GM13977 (cell line): ENCODE data around the gene AGAP1.

Source experiments
- DNase-seq: peaks from one replicate; pipeline ENCODE4 v3.0.0; 2012; ENCODE audit warnings: low spot score
- CTCF ChIP-seq: IDR thresholded peaks from 2 replicates; pipeline ENCODE4 v1.5.1; 2012; ENCODE audit warnings: mild to moderate bottlenecking, control low read depth; ENCODE audit not compliant: insufficient read depth; ENCODE audit errors: extremely low read depth, missing control alignments
- in situ Hi-C: fragments of 300-500 bp; cut with MboI; formaldehyde crosslinking; loops from one replicate; pipeline ENCODE4 v1.12.0; 2022; ENCODE audit warnings: low sequenced_read_pairs, low pct_unique_long_range_greater_than_20kb, mixed read lengths, inconsistent platforms; ENCODE audit not compliant: unreplicated experiment

The AGAP1 gene

DNA sequence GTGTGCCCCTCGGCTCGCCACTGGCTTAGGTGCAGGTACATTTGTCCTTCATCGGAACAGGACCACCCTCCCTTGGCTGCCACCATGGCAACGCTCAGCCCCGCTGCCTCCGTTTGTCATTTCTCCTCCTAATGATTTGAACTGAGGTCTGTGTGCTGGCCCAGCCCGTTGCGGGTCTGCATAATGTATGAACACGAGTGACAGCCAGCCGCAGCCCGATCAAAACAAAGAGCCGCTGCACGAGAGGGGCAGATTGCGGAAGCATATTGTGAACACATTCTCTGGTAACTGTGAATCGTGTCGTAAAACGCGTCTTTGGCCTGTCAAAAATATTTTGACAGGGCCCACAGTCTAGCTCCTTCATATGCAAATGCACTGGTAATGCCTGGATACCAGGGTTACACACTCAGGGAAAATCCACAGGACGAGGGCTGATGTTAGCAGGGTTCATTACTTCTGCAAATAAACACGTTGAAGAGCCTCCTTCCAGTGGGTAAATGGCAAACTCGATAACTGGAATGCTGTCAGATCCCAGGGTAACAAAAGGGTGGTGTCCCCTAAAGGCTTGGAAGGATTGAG lies 137.0 kb downstream of the AGAP1 start:
- in situ Hi-C loops, result no loop called here
- DNase-seq, result no peak
- TF ChIP-seq CTCF, result no peak

DNA sequence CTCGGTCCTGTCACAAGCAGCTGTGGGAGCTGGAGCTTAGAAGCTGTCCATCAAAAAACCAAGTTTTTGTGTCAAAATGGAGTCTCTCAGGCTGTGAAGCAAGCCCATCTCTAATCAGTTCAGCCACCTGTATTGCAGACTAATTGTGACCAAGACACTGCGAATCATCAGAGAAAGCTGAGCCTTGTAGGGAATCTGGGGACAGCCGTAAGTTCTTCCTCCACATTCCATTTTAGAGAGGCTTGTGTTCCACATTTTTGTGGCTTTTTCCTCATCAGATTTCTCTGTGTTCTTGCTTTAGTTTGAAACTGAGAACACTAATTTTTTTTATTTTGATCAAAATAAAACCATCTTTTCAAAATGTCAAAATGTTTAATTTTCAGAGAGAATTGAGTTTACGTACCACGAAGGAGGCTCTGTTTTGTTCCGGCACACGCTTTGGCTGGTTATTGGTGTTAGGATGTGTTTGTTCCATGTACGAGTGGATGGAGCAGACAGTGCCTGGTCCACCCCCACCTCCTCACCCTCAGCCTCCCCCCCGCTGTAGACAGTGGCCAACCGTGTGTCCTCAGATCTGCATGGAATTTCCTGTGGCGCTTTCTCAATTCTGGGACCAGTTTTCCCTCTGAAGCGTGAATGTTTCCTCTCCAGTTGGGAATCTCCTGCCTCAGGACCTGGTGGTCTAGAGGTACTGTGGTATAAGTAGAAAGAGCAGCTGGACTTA lies 140.8 kb downstream of the AGAP1 start:
- no peak for DNase-seq
- in situ Hi-C loops, result no loop called here
- TF ChIP-seq CTCF, result no peak

DNA sequence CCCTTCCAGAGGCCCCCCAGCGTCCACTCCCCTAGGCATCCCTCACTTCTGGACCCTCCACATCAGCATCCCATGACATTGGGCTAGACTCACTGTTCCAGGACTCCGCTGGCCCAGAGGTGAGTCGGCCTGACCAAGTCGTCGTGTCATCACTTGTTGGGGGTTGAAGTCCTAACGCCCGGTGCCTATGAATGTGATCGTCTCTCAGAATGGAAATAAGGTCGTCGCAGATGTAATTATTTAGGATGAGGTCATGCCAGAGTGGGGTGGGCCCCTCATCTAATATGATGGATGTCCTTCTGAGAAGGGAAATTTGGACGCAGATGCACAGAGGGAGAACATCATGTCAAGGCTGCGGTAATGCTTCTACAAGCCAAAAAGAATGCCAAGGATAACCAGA lies 142.7 kb downstream of the AGAP1 start:
- in situ Hi-C loops, result no loop called here
- DNase-seq, result no peak
- TF ChIP-seq CTCF, result no peak

- DNase-seq, result no peak
- in situ Hi-C loops, result no loop called here
- no peak for TF ChIP-seq CTCF
Observed at GRCh38 chr2:235637896-235638295, 144.1 kb downstream of the AGAP1 start.

DNA sequence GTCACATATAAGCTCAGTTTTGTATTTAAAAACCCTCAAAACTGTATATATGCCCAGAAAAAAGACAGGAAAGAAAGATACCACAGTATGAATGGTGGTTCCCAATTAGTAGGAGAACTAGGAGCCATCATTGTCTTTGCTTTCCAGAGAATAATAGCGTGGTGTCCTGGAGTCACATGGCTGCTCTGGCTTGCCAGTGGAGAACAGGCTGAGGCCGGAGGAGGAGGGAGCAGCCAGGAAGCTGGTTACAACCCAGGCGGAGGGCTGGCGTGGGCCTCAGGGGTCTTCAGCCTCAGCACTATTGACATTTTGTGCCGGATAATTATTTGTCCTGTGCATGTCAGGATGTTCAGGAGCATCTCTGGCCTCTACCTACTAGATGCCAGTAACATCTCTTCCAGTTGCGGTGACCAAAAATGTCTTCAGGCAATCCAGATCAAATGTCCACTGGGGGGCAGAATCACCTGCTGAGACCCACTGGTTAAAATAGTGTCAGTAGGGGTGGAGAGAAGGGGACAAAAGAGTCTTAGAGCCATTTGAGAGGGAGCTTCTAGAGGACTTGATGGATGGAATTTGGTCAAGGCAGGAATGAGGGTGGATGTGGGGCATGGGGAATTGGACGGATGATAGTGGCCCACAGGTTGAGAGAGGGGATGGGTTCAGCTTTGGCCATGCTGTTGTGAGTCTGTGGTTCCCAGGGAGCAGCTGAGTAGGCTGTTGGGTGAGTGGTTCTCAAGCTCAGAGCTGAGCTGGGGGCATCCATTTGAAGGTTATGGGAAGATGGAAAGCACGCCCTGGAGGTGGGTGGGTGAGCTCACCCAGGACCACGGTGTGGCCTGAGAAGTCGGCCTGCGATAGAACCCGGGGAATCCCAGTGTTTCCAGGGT lies 144.9 kb downstream of the AGAP1 start:
- TF ChIP-seq CTCF, result no peak
- in situ Hi-C loops, result no loop called here
- no peak for DNase-seq

DNA sequence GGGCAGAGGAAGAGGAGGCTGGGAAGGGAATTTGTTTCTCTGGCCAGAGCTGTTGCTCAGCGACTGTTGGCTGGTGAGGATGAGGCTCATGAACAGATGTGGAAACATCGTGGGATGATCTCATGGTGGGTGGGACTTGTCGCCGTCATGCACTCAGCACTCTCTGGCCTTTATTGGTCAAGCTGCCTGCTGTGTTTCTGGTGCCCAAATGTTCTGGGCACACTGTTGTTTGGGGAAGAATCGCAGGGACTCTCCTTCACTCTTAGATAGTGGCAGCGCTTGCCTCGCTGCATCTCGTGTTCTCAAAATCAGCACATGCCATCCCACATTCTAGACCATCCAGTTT lies 145.6 kb downstream of the AGAP1 start:
- no peak for DNase-seq
- no peak for TF ChIP-seq CTCF
- in situ Hi-C loops, result no loop called here
